Measurements from ENCODE around the gene ABHD15. TPM values are rescaled to one million over a fixed set of nuclear protein-coding genes. Genes with fewer than 3 reads are reported as not detected.

The ABHD15 gene
- total RNA-seq, 4 donors from 2014 or later, result 25.2 to 88.9 (median 30.6) TPM

DNA sequence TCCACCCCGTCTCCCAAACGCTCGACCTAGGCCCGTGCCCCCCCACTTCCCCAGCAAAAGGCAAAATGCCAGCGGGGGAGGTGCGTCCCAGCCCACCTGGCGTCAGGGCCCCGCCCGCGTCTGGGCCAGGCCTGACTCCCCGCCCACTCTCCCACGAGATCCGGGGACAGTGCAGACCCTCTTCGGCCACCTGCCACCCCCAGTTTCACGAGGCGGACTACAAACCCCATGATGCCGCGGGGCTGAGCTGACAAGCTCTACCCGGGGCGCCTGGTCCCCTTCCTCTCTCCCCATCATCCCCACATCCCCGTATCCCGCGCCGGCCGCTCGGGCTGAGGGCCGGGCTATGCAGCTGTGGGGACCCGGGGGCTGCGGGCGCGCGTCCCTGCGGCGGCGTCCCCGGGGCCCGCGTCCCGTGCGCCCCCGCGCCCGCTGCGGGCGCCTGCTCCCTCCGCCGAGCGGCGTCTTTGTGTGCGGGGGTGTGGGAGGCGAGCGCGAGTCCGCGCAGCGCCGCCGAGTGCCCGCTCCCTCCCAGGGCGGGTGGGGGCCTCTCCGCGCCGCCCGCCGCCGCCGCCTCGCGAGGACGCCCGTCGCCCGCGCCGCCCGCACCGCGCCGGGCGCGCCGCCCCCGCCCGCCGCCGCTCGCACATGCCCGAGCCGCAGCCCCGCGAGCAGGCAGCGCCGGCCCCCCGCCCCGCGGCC lies 26.2 kb upstream of the ABHD15 start, which contains the start of gene ANKRD13B:
Gene ANKRD13B (plus strand): TSS at position 283 of the 702 bp plus-strand sequence. CDS start 490 bp downstream, outside the sequence.
- TF ChIP-seq, protein P1, sequence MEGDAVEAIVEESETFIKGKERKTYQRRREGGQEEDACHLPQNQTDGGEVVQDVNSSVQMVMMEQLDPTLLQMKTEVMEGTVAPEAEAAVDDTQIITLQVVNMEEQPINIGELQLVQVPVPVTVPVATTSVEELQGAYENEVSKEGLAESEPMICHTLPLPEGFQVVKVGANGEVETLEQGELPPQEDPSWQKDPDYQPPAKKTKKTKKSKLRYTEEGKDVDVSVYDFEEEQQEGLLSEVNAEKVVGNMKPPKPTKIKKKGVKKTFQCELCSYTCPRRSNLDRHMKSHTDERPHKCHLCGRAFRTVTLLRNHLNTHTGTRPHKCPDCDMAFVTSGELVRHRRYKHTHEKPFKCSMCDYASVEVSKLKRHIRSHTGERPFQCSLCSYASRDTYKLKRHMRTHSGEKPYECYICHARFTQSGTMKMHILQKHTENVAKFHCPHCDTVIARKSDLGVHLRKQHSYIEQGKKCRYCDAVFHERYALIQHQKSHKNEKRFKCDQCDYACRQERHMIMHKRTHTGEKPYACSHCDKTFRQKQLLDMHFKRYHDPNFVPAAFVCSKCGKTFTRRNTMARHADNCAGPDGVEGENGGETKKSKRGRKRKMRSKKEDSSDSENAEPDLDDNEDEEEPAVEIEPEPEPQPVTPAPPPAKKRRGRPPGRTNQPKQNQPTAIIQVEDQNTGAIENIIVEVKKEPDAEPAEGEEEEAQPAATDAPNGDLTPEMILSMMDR (IDR thresholded peaks at IDR 0.05; ENCODE audit: low read depth), result no peak

GRCh38 chr17:29591737-29592608 lies 25.1 kb upstream of the ABHD15 start:
- TF ChIP-seq, protein P1 (IDR thresholded peaks at IDR 0.05; ENCODE audit: low read depth), result no peak

GRCh38 chr17:29591146-29591736 lies 24.4 kb upstream of the ABHD15 start:
- TF ChIP-seq, protein P1 (IDR thresholded peaks at IDR 0.05; ENCODE audit: low read depth), result no peak

DNA sequence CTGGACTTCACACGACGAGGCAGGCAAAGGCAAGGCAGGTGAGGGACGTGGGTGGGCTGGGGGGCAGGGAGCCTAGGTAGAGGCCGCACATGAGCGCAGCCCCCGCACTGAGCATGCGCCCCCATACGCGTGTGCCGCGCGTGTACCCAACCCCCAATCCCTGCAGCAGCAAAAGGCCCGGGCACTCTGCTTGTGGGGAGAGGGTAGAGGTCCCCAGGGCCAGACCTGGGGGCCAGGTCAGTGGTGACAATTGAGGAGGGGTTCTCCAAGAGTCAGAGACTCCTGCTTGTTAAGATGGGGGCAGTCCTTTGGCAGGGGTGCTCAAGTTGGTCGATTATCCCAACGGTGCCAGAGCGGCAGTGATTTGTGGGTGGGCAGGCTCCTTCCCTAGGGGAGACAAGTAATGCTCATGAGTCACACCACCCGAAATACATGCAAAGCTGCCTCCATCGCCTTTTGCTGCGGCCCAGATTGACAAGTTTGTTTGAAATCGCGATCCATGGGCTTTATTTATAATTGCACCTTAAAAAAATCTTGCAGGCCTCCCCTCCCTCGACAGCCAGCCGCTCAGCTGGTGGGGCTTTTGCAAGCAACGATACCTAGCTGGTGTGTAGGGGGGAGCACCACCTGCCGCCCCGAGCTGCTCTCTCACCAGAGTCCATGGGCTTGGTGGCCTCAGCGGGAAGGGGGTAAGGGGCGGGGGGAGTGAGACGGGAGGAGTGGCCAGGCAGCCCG lies 23.7 kb upstream of the ABHD15 start:
- TF ChIP-seq, protein P1 (IDR thresholded peaks at IDR 0.05; ENCODE audit: low read depth), result no peak

- TF ChIP-seq, protein P1 (IDR thresholded peaks at IDR 0.05; ENCODE audit: low read depth), result no peak
Measured at GRCh38 chr17:29589524-29590410, 22.9 kb upstream of the ABHD15 start, which contains the start of gene GIT1. Gene GIT1, minus strand, starts transcription at chr17:29589648. Its CDS starts 270 bp downstream, at chr17:29589378.

Data from subcutaneous adipose tissue (tissue), 4 donors.